ENCODE measurements around the gene ST3GAL5. TPM values are rescaled to one million over a fixed set of nuclear protein-coding genes. Genes with fewer than 3 reads are reported as not detected.

ST3GAL5 gene
- polyA plus RNA-seq, 1 of the 3 experiments (the other 2 are of a cell fraction): 37.6 TPM

DNA sequence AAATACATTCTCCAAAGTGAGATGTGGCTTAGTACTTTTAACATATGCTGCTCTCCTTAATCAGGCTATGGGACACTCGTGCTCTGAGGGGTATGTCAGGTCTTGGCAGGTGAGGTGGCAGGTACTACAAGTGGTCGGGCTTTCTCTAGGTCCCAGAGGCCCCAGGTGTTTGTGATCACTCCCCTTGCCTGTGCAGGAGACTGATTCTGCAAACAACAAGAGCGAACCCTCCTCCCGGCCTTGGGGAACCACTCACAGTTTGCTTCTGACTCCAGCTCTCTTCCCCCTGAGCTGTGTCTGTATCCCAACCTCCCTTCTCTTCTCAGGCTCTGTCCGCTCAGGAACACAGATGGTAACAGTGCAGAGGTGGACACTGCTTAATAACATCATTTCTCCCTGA, 86.9 kb downstream of the ST3GAL5 start:
- H3K9ac ChIP-seq: no peak overlapping the region
- H3K9me3 ChIP-seq: no peaks in the 10 kb centered on the region
- H3K4me1 ChIP-seq (ENCODE audit: control insufficient read depth in 1 of 2, insufficient read depth in 2 of 2, low read depth in 1 of 2, low read length in 1 of 2): peaks cover 4 to 6% of the 10 kb centered on the region in 2 experiments; a peak in 1 of 4 replicates
- 78% methylated on average over 5 of the region's 5 CpGs for WGBS (ENCODE audit: low lambda C conversion rate)
- no peaks in the 10 kb centered on the region for H3K79me2 ChIP-seq (ENCODE audit: insufficient read depth)
- TF ChIP-seq EZH2phosphoT487 (IDR thresholded peaks at IDR 0.05; ENCODE audit: borderline replicate concordance, low read depth) (no peak), RCOR1 (IDR thresholded peaks at IDR 0.05; ENCODE audit: low read length) (no peak), TCF12 (IDR thresholded peaks at IDR 0.05) (no peak), REST (IDR thresholded peaks at IDR 0.05; ENCODE audit: low read depth, low read length) (no peak), MAX (IDR thresholded peaks at IDR 0.05; ENCODE audit: low read depth) (no peak), ELF1 (IDR thresholded peaks at IDR 0.05) (no peak), FOSL2 (IDR thresholded peaks at IDR 0.05; ENCODE audit: borderline replicate concordance, low read depth) (no peak), MEF2A (IDR thresholded peaks at IDR 0.05; ENCODE audit: borderline replicate concordance, low read depth) (no peak), MXI1 (IDR thresholded peaks at IDR 0.05; ENCODE audit: low read depth, low read length) (no peak)
- DNase-seq: no peak
- CTCF ChIA-PET: interaction anchor here (4.5 to 19.2 kb wide), 3 partner anchors 12 to 73 kb away, joined by 35 to 626 read pairs (median 50); partner anchors contain the start of gene ATOH8
- no peaks in the 10 kb centered on the region for H3K36me3 ChIP-seq (replicated peaks in 1 of 2; ENCODE audit: control insufficient read depth in 1 of 2, insufficient read depth in 2 of 2, low read length in 1 of 2)
- H3K27ac ChIP-seq (ENCODE audit: low read depth in 2 of 2, low read length in 1 of 2): no peak overlapping the region
- POLR2A ChIA-PET: no interaction called here
- H3K27me3 ChIP-seq (ENCODE audit: insufficient read depth): no peaks in the 10 kb centered on the region
- H3K9me2 ChIP-seq: no peaks in the 10 kb centered on the region
- H3F3A ChIP-seq (replicated peaks; ENCODE audit: insufficient read depth): peaks cover 14% of the 10 kb centered on the region
- no peak overlapping the region for H3K4me2 ChIP-seq
- H4K20me1 ChIP-seq (ENCODE audit: insufficient read depth): no peaks in the 10 kb centered on the region
- H3K4me3 ChIP-seq (ENCODE audit: low read depth in 2 of 2, low read length in 1 of 2): no peak overlapping the region
- no peak overlapping the region for H2AFZ ChIP-seq (ENCODE audit: low read depth)

- ChIA-PET CTCF (interaction anchor here (0.7 to 19.2 kb wide), 5 partner anchors 13 to 93 kb away, joined by 3 to 626 read pairs (median 35); partner anchors contain the start of gene ATOH8), POLR2A (no interaction called here)
- Histone ChIP-seq H3K9me2 (no peaks in the 10 kb centered on the region), H3K79me2 (ENCODE audit: insufficient read depth) (no peaks in the 10 kb centered on the region), H3F3A (replicated peaks; ENCODE audit: insufficient read depth) (peaks cover 21% of the 10 kb centered on the region), H3K4me2 (no peak overlapping the region), H3K27ac (ENCODE audit: low read depth in 2 of 2, low read length in 1 of 2) (no peak overlapping the region), H3K4me1 (ENCODE audit: control insufficient read depth in 1 of 2, insufficient read depth in 2 of 2, low read depth in 1 of 2, low read length in 1 of 2) (peaks cover 15 to 17% of the 10 kb centered on the region in 2 experiments; a peak in 3 of 4 replicates), H3K36me3 (replicated peaks in 1 of 2; ENCODE audit: control insufficient read depth in 1 of 2, insufficient read depth in 2 of 2, low read length in 1 of 2) (no peaks in the 10 kb centered on the region), H2AFZ (ENCODE audit: low read depth) (no peak overlapping the region), H3K9ac (no peak overlapping the region), H3K4me3 (ENCODE audit: low read depth in 2 of 2, low read length in 1 of 2) (no peak overlapping the region), H3K27me3 (ENCODE audit: insufficient read depth) (no peaks in the 10 kb centered on the region), H3K9me3 (no peaks in the 10 kb centered on the region), H4K20me1 (ENCODE audit: insufficient read depth) (no peaks in the 10 kb centered on the region)
- DNase-seq: no peak
- no peak for TF ChIP-seq SMC3 (IDR thresholded peaks at IDR 0.05; ENCODE audit: low read depth, low read length)
- 100% methylated on average over 3 of the region's 3 CpGs for whole genome bisulfite sequencing (ENCODE audit: low lambda C conversion rate)
Observed at GRCh38 chr2:85800586-85800985, 88.2 kb downstream of the ST3GAL5 start.
